CD8-positive, alpha-beta memory T cell (primary cell): Measurements from ENCODE around the gene SLC28A2. TPM values are rescaled to one million over a fixed set of nuclear protein-coding genes. Genes with fewer than 3 reads are reported as not detected.

Experiments
- CTCF ChIA-PET: fragments of 350-600 bp; sonication (Branson Sonifier 250); formaldehyde crosslinking; loops from one replicate; lab custom pipeline; 2021; ENCODE audit warnings: antibody characterized with exemption; lab: Charles Lee
- POLR2A ChIA-PET: fragments of 350-600 bp; sonication (Branson Sonifier 250); formaldehyde crosslinking; loops from one replicate; lab custom pipeline; 2021; ENCODE audit warnings: antibody characterized with exemption; lab: Charles Lee
- DNase-seq, 5 donors: peaks; one replicate each; pipeline versions ENCODE4 v3.0.0 to v3.0.0-alpha.2; 2020 to 2022; ENCODE audit warnings: mixed read lengths in 1 of 5
- H3K27ac ChIP-seq: one replicate; pipeline ENCODE4 v1.7.0; 2013; ENCODE audit warnings: low read depth, mild to moderate bottlenecking, low read length, moderate library complexity
- H3K27me3 ChIP-seq: 2 replicates; pipeline ENCODE4 v1.7.0; 2013; ENCODE audit warnings: low read length, mild to moderate bottlenecking; ENCODE audit not compliant: insufficient read depth, poor library complexity, severe bottlenecking
- H3K36me3 ChIP-seq: 2 replicates; pipeline ENCODE4 v1.7.0; 2013; ENCODE audit warnings: mild to moderate bottlenecking, low read length, moderate library complexity; ENCODE audit not compliant: insufficient read depth
- H3K4me1 ChIP-seq: 2 replicates; pipeline ENCODE4 v1.7.0; 2013; ENCODE audit warnings: mild to moderate bottlenecking, low read length, moderate library complexity; ENCODE audit not compliant: insufficient read depth
- H3K4me3 ChIP-seq: 2 replicates; pipeline ENCODE4 v1.7.0; 2013; ENCODE audit warnings: mild to moderate bottlenecking, low read length
- H3K9me3 ChIP-seq: 2 replicates; pipeline ENCODE4 v1.7.0; 2013; ENCODE audit warnings: mild to moderate bottlenecking, low read length
- H3K27ac Mint-ChIP-seq, 8 donors: one replicate each; pipeline ENCODE4 v1.8.0; 2020 to 2021; ENCODE audit warnings: mixed read lengths in 8 of 8, mild to moderate bottlenecking in 6 of 8, inconsistent platforms in 3 of 8, moderate library complexity in 3 of 8
- H3K27me3 Mint-ChIP-seq, 2 donors: one replicate each; pipeline ENCODE4 v1.8.0; 2020 to 2021; ENCODE audit warnings: mixed read lengths in 2 of 2, mild to moderate bottlenecking in 1 of 2, moderate library complexity in 1 of 2
- H3K36me3 Mint-ChIP-seq, 3 donors: one replicate each; pipeline ENCODE4 v1.8.0; 2020 to 2021; ENCODE audit warnings: mixed read lengths in 3 of 3, inconsistent platforms in 1 of 3, mild to moderate bottlenecking in 1 of 3
- H3K4me1 Mint-ChIP-seq, 3 donors: one replicate each; pipeline ENCODE4 v1.8.0; 2020 to 2021; ENCODE audit warnings: mixed read lengths in 3 of 3, inconsistent platforms in 1 of 3, mild to moderate bottlenecking in 1 of 3
- H3K4me3 Mint-ChIP-seq, 7 donors: one replicate each; pipeline ENCODE4 v1.8.0; 2020 to 2021; ENCODE audit warnings: mixed read lengths in 7 of 7, mild to moderate bottlenecking in 6 of 7, moderate library complexity in 4 of 7, inconsistent platforms in 2 of 7
- H3K9me3 Mint-ChIP-seq, 5 donors: one replicate each; pipeline ENCODE4 v1.8.0; 2020 to 2022; ENCODE audit warnings: mixed read lengths in 5 of 5, mild to moderate bottlenecking in 3 of 5, moderate library complexity in 2 of 5, inconsistent platforms in 1 of 5
- polyA plus RNA-seq: library from polyadenylated mRNA; unstranded; fragments of 300-500 nt; fragmentation: Illumina TruSeq; gene quantifications from one replicate; pipeline ENCODE4 v1.2.3, GENCODE V29; 2021
- total RNA-seq, 2 experiments: library from RNA; stranded (reverse); gene quantifications; one replicate each; pipeline ENCODE4 v1.2.3, GENCODE V29; 2021

SLC28A2 gene
- total and polyA plus RNA-seq, 3 experiments from 2014 or later, result not detected

- H3K9me3 ChIP-seq, result no peaks in the 10 kb centered on the region
- H3K4me3 ChIP-seq, result no peak overlapping the region
- Mint-ChIP-seq H3K4me3 (no peak overlapping the region), H3K36me3 (no peaks in the 10 kb centered on the region), H3K27me3 (peaks cover 12 to 39% of the 10 kb centered on the region in 2 donors), H3K4me1 (peaks cover 0 to 3% (median 0%) of the 10 kb centered on the region in 3 donors), H3K9me3 (peaks cover 0 to 3% (median 0%) of the 10 kb centered on the region in 5 donors), H3K27ac (no peak overlapping the region)
- no peaks in the 10 kb centered on the region for H3K4me1 ChIP-seq
- no peaks in the 10 kb centered on the region for H3K36me3 ChIP-seq
- CTCF ChIA-PET, result no interaction called here
- DNase-seq, result no peak
- POLR2A ChIA-PET, result no interaction called here
- no peaks in the 10 kb centered on the region for H3K27me3 ChIP-seq
- H3K27ac ChIP-seq, result no peak overlapping the region
These were observed 62.9 kb downstream of the SLC28A2 start for GRCh38 chr15:45314960-45315359.

- Histone ChIP-seq H3K4me1 (no peaks in the 10 kb centered on the region), H3K27ac (no peak overlapping the region), H3K27me3 (no peaks in the 10 kb centered on the region), H3K4me3 (no peak overlapping the region), H3K36me3 (no peaks in the 10 kb centered on the region), H3K9me3 (no peaks in the 10 kb centered on the region)
- Mint-ChIP-seq H3K4me3 (no peak overlapping the region), H3K27me3 (peaks cover 10 to 41% of the 10 kb centered on the region in 2 donors), H3K36me3 (no peaks in the 10 kb centered on the region), H3K4me1 (peaks cover 0 to 3% (median 0%) of the 10 kb centered on the region in 3 donors), H3K27ac (peak overlapping the region in 1 of 8 donors; percentile 81), H3K9me3 (no peaks in the 10 kb centered on the region)
- DNase-seq, result no peak
- CTCF ChIA-PET, result no interaction called here
- POLR2A ChIA-PET, result no interaction called here
These were observed 67.6 kb downstream of the SLC28A2 start for GRCh38 chr15:45319472-45320214.

GRCh38 chr15:45320581-45321205, 68.7 kb downstream of the SLC28A2 start:
- Histone ChIP-seq H3K36me3 (no peaks in the 10 kb centered on the region), H3K9me3 (no peaks in the 10 kb centered on the region), H3K4me1 (no peaks in the 10 kb centered on the region), H3K27ac (no peak overlapping the region), H3K27me3 (no peaks in the 10 kb centered on the region), H3K4me3 (no peak overlapping the region)
- ChIA-PET CTCF (no interaction called here), POLR2A (no interaction called here)
- Mint-ChIP-seq H3K27ac (peak overlapping the region in 1 of 8 donors; percentile 42), H3K36me3 (no peaks in the 10 kb centered on the region), H3K9me3 (no peaks in the 10 kb centered on the region), H3K27me3 (peaks cover 10 to 40% of the 10 kb centered on the region in 2 donors), H3K4me3 (no peak overlapping the region), H3K4me1 (no peaks in the 10 kb centered on the region)
- no peak for DNase-seq

GRCh38 chr15:45326280-45326679, 74.2 kb downstream of the SLC28A2 start:
- POLR2A ChIA-PET, result no interaction called here
- no peaks in the 10 kb centered on the region for H3K9me3 Mint-ChIP-seq
- H3K27ac ChIP-seq, result no peak overlapping the region

GRCh38 chr15:45326741-45327140, 74.7 kb downstream of the SLC28A2 start:
- Histone ChIP-seq H3K4me1 (no peaks in the 10 kb centered on the region), H3K36me3 (no peaks in the 10 kb centered on the region), H3K27ac (no peak overlapping the region), H3K9me3 (no peaks in the 10 kb centered on the region), H3K27me3 (no peaks in the 10 kb centered on the region), H3K4me3 (no peak overlapping the region)
- ChIA-PET POLR2A (no interaction called here), CTCF (no interaction called here)
- Mint-ChIP-seq H3K27ac (no peak overlapping the region), H3K36me3 (peaks cover 0 to 1% (median 0%) of the 10 kb centered on the region in 3 donors), H3K9me3 (no peaks in the 10 kb centered on the region), H3K4me1 (no peaks in the 10 kb centered on the region), H3K4me3 (no peak overlapping the region), H3K27me3 (peaks cover 21 to 54% of the 10 kb centered on the region in 2 donors)
- DNase-seq, result no peak

More at GRCh38 chr15:45326280-45326679, 74.2 kb downstream of the SLC28A2 start:
- Histone ChIP-seq H3K9me3 (no peaks in the 10 kb centered on the region), H3K4me3 (no peak overlapping the region), H3K27me3 (no peaks in the 10 kb centered on the region), H3K4me1 (no peaks in the 10 kb centered on the region), H3K36me3 (no peaks in the 10 kb centered on the region)
- no peak overlapping the region for H3K4me3 Mint-ChIP-seq
- H3K36me3 Mint-ChIP-seq, result peaks cover 0 to 1% (median 0%) of the 10 kb centered on the region in 3 donors
- DNase-seq, result no peak
- H3K27me3 Mint-ChIP-seq, result peaks cover 21 to 51% of the 10 kb centered on the region in 2 donors
- H3K4me1 Mint-ChIP-seq, result no peaks in the 10 kb centered on the region
- H3K27ac Mint-ChIP-seq, result no peak overlapping the region
- CTCF ChIA-PET, result no interaction called here

Other genes with a start within 250 kb of the SLC28A2 start
- 10 to 100 TPM; 23.0 to 23.1 TPM for gene SORD, start 229.0 kb upstream of the SLC28A2 start, total RNA-seq
- gene SORD, start 229.0 kb upstream of the SLC28A2 start, polyA plus RNA-seq, result 7.8 TPM
- gene DUOX2, start 138.1 kb upstream of the SLC28A2 start, total RNA-seq, result not detected
- not detected for gene DUOX2, start 138.1 kb upstream of the SLC28A2 start, polyA plus RNA-seq
- gene DUOXA2, start 137.9 kb upstream of the SLC28A2 start, total RNA-seq, result not detected
- gene DUOXA2, start 137.9 kb upstream of the SLC28A2 start, polyA plus RNA-seq, result not detected
- under 1 TPM in 1 of 2 experiments, not detected in 1; 0.09 TPM for gene DUOXA1, start 122.4 kb upstream of the SLC28A2 start, total RNA-seq
- gene DUOXA1, start 122.4 kb upstream of the SLC28A2 start, polyA plus RNA-seq, result 0.29 TPM
- gene DUOX1, start 122.2 kb upstream of the SLC28A2 start, total RNA-seq, result under 1 TPM in 1 of 2 experiments, not detected in 1; 0.11 TPM
- gene DUOX1, start 122.2 kb upstream of the SLC28A2 start, polyA plus RNA-seq, result 1.2 TPM
- 10 to 100 TPM; 25.4 to 29.5 TPM for gene SHF, start 64.3 kb upstream of the SLC28A2 start, total RNA-seq
- 1.5 TPM for gene SHF, start 64.3 kb upstream of the SLC28A2 start, polyA plus RNA-seq
- 1 to 10 TPM; 1.9 to 2.4 TPM for gene GATM, start 126.3 kb downstream of the SLC28A2 start, total RNA-seq
- gene GATM, start 126.3 kb downstream of the SLC28A2 start, polyA plus RNA-seq, result 0.43 TPM